ENCODE measurements around the gene GDA.

GRCh38 chr9:72297516-72297915, 148.3 kb downstream of the GDA start:
- TF ChIP-seq, protein P1, sequence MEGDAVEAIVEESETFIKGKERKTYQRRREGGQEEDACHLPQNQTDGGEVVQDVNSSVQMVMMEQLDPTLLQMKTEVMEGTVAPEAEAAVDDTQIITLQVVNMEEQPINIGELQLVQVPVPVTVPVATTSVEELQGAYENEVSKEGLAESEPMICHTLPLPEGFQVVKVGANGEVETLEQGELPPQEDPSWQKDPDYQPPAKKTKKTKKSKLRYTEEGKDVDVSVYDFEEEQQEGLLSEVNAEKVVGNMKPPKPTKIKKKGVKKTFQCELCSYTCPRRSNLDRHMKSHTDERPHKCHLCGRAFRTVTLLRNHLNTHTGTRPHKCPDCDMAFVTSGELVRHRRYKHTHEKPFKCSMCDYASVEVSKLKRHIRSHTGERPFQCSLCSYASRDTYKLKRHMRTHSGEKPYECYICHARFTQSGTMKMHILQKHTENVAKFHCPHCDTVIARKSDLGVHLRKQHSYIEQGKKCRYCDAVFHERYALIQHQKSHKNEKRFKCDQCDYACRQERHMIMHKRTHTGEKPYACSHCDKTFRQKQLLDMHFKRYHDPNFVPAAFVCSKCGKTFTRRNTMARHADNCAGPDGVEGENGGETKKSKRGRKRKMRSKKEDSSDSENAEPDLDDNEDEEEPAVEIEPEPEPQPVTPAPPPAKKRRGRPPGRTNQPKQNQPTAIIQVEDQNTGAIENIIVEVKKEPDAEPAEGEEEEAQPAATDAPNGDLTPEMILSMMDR (IDR thresholded peaks at IDR 0.05; ENCODE audit: low read depth, low read length, missing input control), result no peak
- TF ChIP-seq SP1 (IDR thresholded peaks at IDR 0.05) (no peak), RAD21 (IDR thresholded peaks at IDR 0.05) (no peak), GABPA (IDR thresholded peaks at IDR 0.05 in 1 of 2, conservative IDR thresholded peaks at IDR 0.05 in 1 of 2) (no peak), HNF4G (IDR thresholded peaks at IDR 0.05) (no peak), REST (IDR thresholded peaks at IDR 0.05) (no peak), RXRA (IDR thresholded peaks at IDR 0.05) (no peak), YY1 (IDR thresholded peaks at IDR 0.05) (no peak), TAF1 (conservative IDR thresholded peaks at IDR 0.05) (no peak), EGR1 (IDR thresholded peaks at IDR 0.05; ENCODE audit: low read depth in 2 of 2) (no peak), FOXA1 (IDR thresholded peaks at IDR 0.05) (no peak), JUND (IDR thresholded peaks at IDR 0.05) (no peak), MAX (IDR thresholded peaks at IDR 0.05) (no peak)
- TF ChIP-seq, protein P2, sequence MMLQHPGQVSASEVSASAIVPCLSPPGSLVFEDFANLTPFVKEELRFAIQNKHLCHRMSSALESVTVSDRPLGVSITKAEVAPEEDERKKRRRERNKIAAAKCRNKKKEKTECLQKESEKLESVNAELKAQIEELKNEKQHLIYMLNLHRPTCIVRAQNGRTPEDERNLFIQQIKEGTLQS (IDR thresholded peaks at IDR 0.05), result no peak
